Stomach (tissue), 4 donors: Measurements from ENCODE around the gene MLYCD.

ENCODE experiments used
- EP300 ChIP-seq: sonication (generic); formaldehyde crosslinking; IDR thresholded peaks from one replicate; pipeline ENCODE4 v1.6.1; 2017; ENCODE audit warnings: antibody characterized with exemption
- POLR2A ChIP-seq, 4 donors: fragments of 450-650 bp; IDR thresholded peaks; one replicate each; pipeline ENCODE4 v1.6.1; 2016; ENCODE audit warnings: antibody characterized with exemption in 4 of 4, control low read depth in 2 of 4, mild to moderate bottlenecking in 1 of 4, moderate library complexity in 1 of 4
- POLR2AphosphoS5 ChIP-seq, 3 donors: sonication (generic); formaldehyde crosslinking; IDR thresholded peaks; one replicate each; pipeline ENCODE4 v1.6.1; 2016; ENCODE audit warnings: antibody characterized with exemption in 3 of 3
- TF ChIP-seq, protein P1 (sequence below), 7 experiments: fragments of 450-650 bp in 4 of 7; fragments of 200-600 bp in 3 of 7; sonication (generic) in 3 of 7; IDR thresholded peaks; one replicate each; pipeline ENCODE4 v1.5.1; 2016 to 2019; ENCODE audit warnings: antibody characterized with exemption in 7 of 7, control low read depth in 2 of 7, mild to moderate bottlenecking in 1 of 7

DNA sequence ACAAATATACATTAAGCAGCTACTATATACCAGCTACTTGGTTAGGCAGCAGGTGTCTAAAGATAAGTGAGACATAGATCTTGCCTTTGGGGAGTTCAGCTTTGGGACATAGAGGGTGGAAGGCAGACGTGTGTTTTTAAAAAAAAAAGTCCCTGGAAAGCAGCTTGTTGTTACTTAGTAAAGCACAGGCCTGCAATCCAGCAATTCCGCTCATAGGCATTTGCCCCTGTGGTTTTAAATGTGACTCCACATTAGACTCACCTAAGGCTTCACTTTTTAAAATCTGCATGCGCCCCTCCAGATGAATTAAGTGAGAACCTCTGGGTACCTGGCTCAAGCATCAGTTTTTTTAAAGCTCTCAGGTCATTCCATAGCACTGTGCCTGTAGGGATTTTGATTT, 7.2 kb upstream of the MLYCD start:
- TF ChIP-seq POLR2A (IDR thresholded peaks at IDR 0.05): no peak
- TF ChIP-seq EP300: no peak
- TF ChIP-seq, protein P1, sequence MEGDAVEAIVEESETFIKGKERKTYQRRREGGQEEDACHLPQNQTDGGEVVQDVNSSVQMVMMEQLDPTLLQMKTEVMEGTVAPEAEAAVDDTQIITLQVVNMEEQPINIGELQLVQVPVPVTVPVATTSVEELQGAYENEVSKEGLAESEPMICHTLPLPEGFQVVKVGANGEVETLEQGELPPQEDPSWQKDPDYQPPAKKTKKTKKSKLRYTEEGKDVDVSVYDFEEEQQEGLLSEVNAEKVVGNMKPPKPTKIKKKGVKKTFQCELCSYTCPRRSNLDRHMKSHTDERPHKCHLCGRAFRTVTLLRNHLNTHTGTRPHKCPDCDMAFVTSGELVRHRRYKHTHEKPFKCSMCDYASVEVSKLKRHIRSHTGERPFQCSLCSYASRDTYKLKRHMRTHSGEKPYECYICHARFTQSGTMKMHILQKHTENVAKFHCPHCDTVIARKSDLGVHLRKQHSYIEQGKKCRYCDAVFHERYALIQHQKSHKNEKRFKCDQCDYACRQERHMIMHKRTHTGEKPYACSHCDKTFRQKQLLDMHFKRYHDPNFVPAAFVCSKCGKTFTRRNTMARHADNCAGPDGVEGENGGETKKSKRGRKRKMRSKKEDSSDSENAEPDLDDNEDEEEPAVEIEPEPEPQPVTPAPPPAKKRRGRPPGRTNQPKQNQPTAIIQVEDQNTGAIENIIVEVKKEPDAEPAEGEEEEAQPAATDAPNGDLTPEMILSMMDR (IDR thresholded peaks at IDR 0.05): no peak
- no peak for TF ChIP-seq POLR2AphosphoS5 (IDR thresholded peaks at IDR 0.05)
